ENCODE data around the gene EPHB1.

- no peak for TF ChIP-seq SUZ12 (IDR thresholded peaks at IDR 0.05; ENCODE audit: extremely low read depth, insufficient read depth, insufficient read length)
- TF ChIP-seq YY1 (IDR thresholded peaks at IDR 0.05; ENCODE audit: insufficient read depth, insufficient read length) = no peak
Observed at GRCh38 chr3:134823679-134824078, 28.6 kb downstream of the EPHB1 start.

Measured in NT2/D1 (cell line).